Measurements from ENCODE around the gene NRXN3.

Gene NRXN3

GRCh38 chr14:79432640-79433039 lies 1262.5 kb downstream of the NRXN3 start:
- in situ Hi-C loops (cut with HindIII; ENCODE audit: low pct_ligation_motif_present, low pct_unique_long_range_greater_than_20kb, low sequenced_read_pairs), result no loop called here
- DNase-seq, result no peak

GRCh38 chr14:79436335-79436734 lies 1266.2 kb downstream of the NRXN3 start:
- in situ Hi-C loops (cut with HindIII; ENCODE audit: low pct_ligation_motif_present, low pct_unique_long_range_greater_than_20kb, low sequenced_read_pairs), result no loop called here

GRCh38 chr14:79437951-79438350 lies 1267.8 kb downstream of the NRXN3 start:
- in situ Hi-C loops (cut with HindIII; ENCODE audit: low pct_ligation_motif_present, low pct_unique_long_range_greater_than_20kb, low sequenced_read_pairs), result no loop called here
- DNase-seq, result no peak

More at GRCh38 chr14:79436335-79436734, 1266.2 kb downstream of the NRXN3 start:
- no peak for DNase-seq

- DNase-seq, result no peak
- in situ Hi-C loops (cut with HindIII; ENCODE audit: low pct_ligation_motif_present, low pct_unique_long_range_greater_than_20kb, low sequenced_read_pairs), result no loop called here
These were observed 1268.6 kb downstream of the NRXN3 start for GRCh38 chr14:79438696-79439342.

GRCh38 chr14:79442786-79443185 lies 1272.6 kb downstream of the NRXN3 start:
- in situ Hi-C loops (cut with HindIII; ENCODE audit: low pct_ligation_motif_present, low pct_unique_long_range_greater_than_20kb, low sequenced_read_pairs), result no loop called here
- DNase-seq, result no peak

- in situ Hi-C loops (cut with HindIII; ENCODE audit: low pct_ligation_motif_present, low pct_unique_long_range_greater_than_20kb, low sequenced_read_pairs), result no loop called here
- DNase-seq, result no peak
These were observed 1273.4 kb downstream of the NRXN3 start for GRCh38 chr14:79443602-79444001.

GRCh38 chr14:79448960-79449359 lies 1278.8 kb downstream of the NRXN3 start:
- no peak for DNase-seq
- in situ Hi-C loops (cut with HindIII; ENCODE audit: low pct_ligation_motif_present, low pct_unique_long_range_greater_than_20kb, low sequenced_read_pairs), result no loop called here

GRCh38 chr14:79451601-79452000 lies 1281.4 kb downstream of the NRXN3 start:
- DNase-seq, result no peak
- in situ Hi-C loops (cut with HindIII; ENCODE audit: low pct_ligation_motif_present, low pct_unique_long_range_greater_than_20kb, low sequenced_read_pairs), result no loop called here

GRCh38 chr14:79453276-79453675 lies 1283.1 kb downstream of the NRXN3 start:
- no peak for DNase-seq
- in situ Hi-C loops (cut with HindIII; ENCODE audit: low pct_ligation_motif_present, low pct_unique_long_range_greater_than_20kb, low sequenced_read_pairs), result no loop called here

- DNase-seq, result no peak
- in situ Hi-C loops (cut with HindIII; ENCODE audit: low pct_ligation_motif_present, low pct_unique_long_range_greater_than_20kb, low sequenced_read_pairs), result no loop called here
These were observed 1294.3 kb downstream of the NRXN3 start for GRCh38 chr14:79464468-79464867.

GRCh38 chr14:79465651-79466050 lies 1295.5 kb downstream of the NRXN3 start:
- in situ Hi-C loops (cut with HindIII; ENCODE audit: low pct_ligation_motif_present, low pct_unique_long_range_greater_than_20kb, low sequenced_read_pairs), result no loop called here
- no peak for DNase-seq

GRCh38 chr14:79466938-79467527 lies 1296.9 kb downstream of the NRXN3 start:
- no peak for DNase-seq
- in situ Hi-C loops (cut with HindIII; ENCODE audit: low pct_ligation_motif_present, low pct_unique_long_range_greater_than_20kb, low sequenced_read_pairs), result no loop called here

- in situ Hi-C loops (cut with HindIII; ENCODE audit: low pct_ligation_motif_present, low pct_unique_long_range_greater_than_20kb, low sequenced_read_pairs), result no loop called here
- no peak for DNase-seq
These were observed 1297.7 kb downstream of the NRXN3 start for GRCh38 chr14:79467835-79468234.

- in situ Hi-C loops (cut with HindIII; ENCODE audit: low pct_ligation_motif_present, low pct_unique_long_range_greater_than_20kb, low sequenced_read_pairs), result no loop called here
These were observed 1298.3 kb downstream of the NRXN3 start for GRCh38 chr14:79468486-79468885.

GRCh38 chr14:79473651-79474050 lies 1303.5 kb downstream of the NRXN3 start:
- in situ Hi-C loops (cut with HindIII; ENCODE audit: low pct_ligation_motif_present, low pct_unique_long_range_greater_than_20kb, low sequenced_read_pairs), result no loop called here
- no peak for DNase-seq

More at GRCh38 chr14:79468486-79468885, 1298.3 kb downstream of the NRXN3 start:
- no peak for DNase-seq

GRCh38 chr14:79475887-79476532 lies 1305.8 kb downstream of the NRXN3 start:
- in situ Hi-C loops (cut with HindIII; ENCODE audit: low pct_ligation_motif_present, low pct_unique_long_range_greater_than_20kb, low sequenced_read_pairs), result no loop called here
- no peak for DNase-seq

- in situ Hi-C loops (cut with HindIII; ENCODE audit: low pct_ligation_motif_present, low pct_unique_long_range_greater_than_20kb, low sequenced_read_pairs), result no loop called here
- DNase-seq, result no peak
These were observed 1306.4 kb downstream of the NRXN3 start for GRCh38 chr14:79476552-79476951.

GRCh38 chr14:79480212-79480611 lies 1310.0 kb downstream of the NRXN3 start:
- no peak for DNase-seq
- in situ Hi-C loops (cut with HindIII; ENCODE audit: low pct_ligation_motif_present, low pct_unique_long_range_greater_than_20kb, low sequenced_read_pairs), result no loop called here

- in situ Hi-C loops (cut with HindIII; ENCODE audit: low pct_ligation_motif_present, low pct_unique_long_range_greater_than_20kb, low sequenced_read_pairs), result no loop called here
- no peak for DNase-seq
These were observed 1312.7 kb downstream of the NRXN3 start for GRCh38 chr14:79482825-79483224.

Data from ACHN (cell line).